GM12892 (cell line): ENCODE measurements around the gene STK10.

Experiments
- POLR2A ChIP-seq: IDR thresholded peaks from 2 replicates; pipeline ENCODE4 v1.6.1; 2011; ENCODE audit warnings: low read depth, low read length, control low read depth
- POLR2AphosphoS5 ChIP-seq: IDR thresholded peaks from 2 replicates; pipeline ENCODE4 v1.6.1; 2011; ENCODE audit warnings: low read depth, low read length, control low read depth

DNA sequence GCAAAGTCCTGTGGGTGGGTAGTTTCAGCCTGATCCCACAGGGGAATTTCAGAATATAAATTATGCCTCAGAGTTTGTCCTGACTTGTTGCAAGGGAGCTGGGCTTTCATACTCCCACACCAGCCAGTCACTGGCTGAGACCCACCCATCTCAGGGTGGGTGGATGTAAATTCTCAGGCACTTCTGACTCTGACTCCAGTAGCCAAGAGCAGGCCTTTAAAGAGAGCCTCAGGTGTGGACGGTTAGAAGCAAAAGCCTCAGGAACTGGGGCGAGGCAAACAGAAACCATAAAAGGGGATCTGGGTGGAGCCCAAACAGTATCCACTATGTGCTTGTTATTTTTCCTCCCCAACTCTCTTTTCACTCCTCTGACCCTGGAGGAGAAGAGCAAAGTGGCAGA, 153.0 kb downstream of the STK10 start:
- TF ChIP-seq POLR2AphosphoS5 (no peak), POLR2A (no peak)
